Measurements from ENCODE around the gene PSMG4. TPM values are rescaled to one million over a fixed set of nuclear protein-coding genes. Genes with fewer than 3 reads are reported as not detected.

PSMG4 gene
- total RNA-seq, 4 donors from 2014 or later: 10.1 to 22.7 (median 16.7) TPM

DNA sequence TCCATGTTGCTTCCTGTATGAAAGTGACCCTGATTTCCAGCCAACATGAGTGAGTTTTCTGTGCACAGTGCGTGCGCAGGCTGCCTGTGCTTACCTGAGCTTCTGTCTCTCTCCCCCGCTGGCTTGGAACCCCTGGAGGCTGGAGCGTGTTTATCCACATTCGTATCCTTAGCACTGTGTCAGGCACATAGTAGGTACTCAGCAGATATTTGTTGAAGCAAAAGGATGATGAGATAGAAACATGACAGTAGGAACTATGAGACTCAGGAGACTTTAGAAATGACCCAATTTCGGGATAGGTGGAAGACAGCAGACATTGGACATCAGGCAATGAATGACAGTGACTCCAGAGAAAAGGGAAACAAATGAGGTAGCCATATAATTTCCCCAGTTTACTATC lies 46.5 kb upstream of the PSMG4 start:
- Histone ChIP-seq H3K27ac (peak overlapping the region in 3 of 4 donors; percentile 49 to 53 (median 52)), H3K9me3 (no peaks in the 10 kb centered on the region), H3K4me1 (peaks cover 0 to 8% (median 0%) of the 10 kb centered on the region in 4 donors), H3K4me3 (no peak overlapping the region), H3K36me3 (no peaks in the 10 kb centered on the region), H3K27me3 (peaks cover 6% of the 10 kb centered on the region)
- no peak for DNase-seq
- TF ChIP-seq EP300 (IDR thresholded peaks at IDR 0.05; ENCODE audit: low read depth) (no peak), POLR2AphosphoS5 (IDR thresholded peaks at IDR 0.05) (no peak), POLR2A (IDR thresholded peaks at IDR 0.05) (no peak)
- TF ChIP-seq, protein P1, sequence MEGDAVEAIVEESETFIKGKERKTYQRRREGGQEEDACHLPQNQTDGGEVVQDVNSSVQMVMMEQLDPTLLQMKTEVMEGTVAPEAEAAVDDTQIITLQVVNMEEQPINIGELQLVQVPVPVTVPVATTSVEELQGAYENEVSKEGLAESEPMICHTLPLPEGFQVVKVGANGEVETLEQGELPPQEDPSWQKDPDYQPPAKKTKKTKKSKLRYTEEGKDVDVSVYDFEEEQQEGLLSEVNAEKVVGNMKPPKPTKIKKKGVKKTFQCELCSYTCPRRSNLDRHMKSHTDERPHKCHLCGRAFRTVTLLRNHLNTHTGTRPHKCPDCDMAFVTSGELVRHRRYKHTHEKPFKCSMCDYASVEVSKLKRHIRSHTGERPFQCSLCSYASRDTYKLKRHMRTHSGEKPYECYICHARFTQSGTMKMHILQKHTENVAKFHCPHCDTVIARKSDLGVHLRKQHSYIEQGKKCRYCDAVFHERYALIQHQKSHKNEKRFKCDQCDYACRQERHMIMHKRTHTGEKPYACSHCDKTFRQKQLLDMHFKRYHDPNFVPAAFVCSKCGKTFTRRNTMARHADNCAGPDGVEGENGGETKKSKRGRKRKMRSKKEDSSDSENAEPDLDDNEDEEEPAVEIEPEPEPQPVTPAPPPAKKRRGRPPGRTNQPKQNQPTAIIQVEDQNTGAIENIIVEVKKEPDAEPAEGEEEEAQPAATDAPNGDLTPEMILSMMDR (IDR thresholded peaks at IDR 0.05): no peak
- 95 to 97% methylated on average over 5 to 6 of the region's 6 CpGs for WGBS, 2 donors (ENCODE audit: low coverage in 1 of 2)
- intact Hi-C loops (cut with DNase I; ENCODE audit: low total_unique reads) (no loop called here), in situ Hi-C loops (cut with MboI; ENCODE audit: low pct_ligation_motif_present in 1 of 4, low pct_unique_long_range_greater_than_20kb in 1 of 4, low sequenced_read_pairs in 3 of 4) (no loop called here)

DNA sequence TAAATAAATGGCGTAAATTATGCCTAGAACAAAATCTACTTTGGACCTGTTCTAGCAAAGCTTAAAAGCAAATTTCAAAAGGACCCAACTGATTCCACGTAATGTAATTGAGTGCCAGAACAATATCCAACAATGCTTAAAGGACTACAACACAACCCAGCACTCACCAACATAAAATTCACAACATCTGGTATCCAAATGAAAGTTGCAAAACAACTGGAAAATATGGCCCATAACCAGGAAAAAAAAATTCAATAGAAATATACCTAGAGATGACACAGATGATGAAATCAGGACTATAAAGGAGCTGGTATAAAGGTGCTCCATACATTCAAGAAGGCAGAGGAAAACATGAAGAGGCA lies 45.4 kb upstream of the PSMG4 start:
- Histone ChIP-seq H3K9me3 (no peaks in the 10 kb centered on the region), H3K27me3 (peaks cover 16% of the 10 kb centered on the region), H3K4me1 (peaks cover 0 to 8% (median 0%) of the 10 kb centered on the region in 4 donors), H3K36me3 (no peaks in the 10 kb centered on the region), H3K4me3 (no peak overlapping the region), H3K27ac (no peak overlapping the region)
- intact Hi-C loops (cut with DNase I; ENCODE audit: low total_unique reads) (no loop called here), in situ Hi-C loops (cut with MboI; ENCODE audit: low pct_ligation_motif_present in 1 of 4, low pct_unique_long_range_greater_than_20kb in 1 of 4, low sequenced_read_pairs in 3 of 4) (no loop called here)
- no peak for TF ChIP-seq EP300 (IDR thresholded peaks at IDR 0.05; ENCODE audit: low read depth)
- no peak for DNase-seq
- 91 to 95% methylated on average over 2 of the region's 2 CpGs for WGBS, 2 donors (ENCODE audit: low coverage in 1 of 2)

DNA sequence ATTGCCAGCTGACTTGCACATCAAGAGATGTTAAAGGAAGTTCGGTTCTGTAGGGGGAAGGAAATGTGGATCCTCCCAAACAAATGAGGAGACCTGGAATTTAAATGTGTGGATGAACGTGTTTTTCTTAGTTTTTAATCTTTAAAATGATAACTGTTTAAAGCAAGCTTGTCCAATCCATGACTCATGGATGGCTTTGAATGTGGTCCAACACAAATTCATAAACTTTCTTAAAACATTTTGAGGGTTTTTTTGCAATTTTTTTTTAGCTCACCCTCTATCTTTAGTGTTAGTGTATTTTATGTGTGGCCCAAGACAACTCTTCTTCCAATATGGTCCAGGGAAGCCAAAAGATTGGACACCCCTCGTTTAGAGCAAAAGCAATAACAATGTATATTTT lies 43.8 kb upstream of the PSMG4 start:
- Histone ChIP-seq H3K4me1 (no peaks in the 10 kb centered on the region), H3K4me3 (no peak overlapping the region), H3K27ac (no peak overlapping the region), H3K36me3 (no peaks in the 10 kb centered on the region), H3K9me3 (no peaks in the 10 kb centered on the region), H3K27me3 (peaks cover 21% of the 10 kb centered on the region)
- intact Hi-C loops (cut with DNase I; ENCODE audit: low total_unique reads) (no loop called here), in situ Hi-C loops (cut with MboI; ENCODE audit: low pct_ligation_motif_present in 1 of 4, low pct_unique_long_range_greater_than_20kb in 1 of 4, low sequenced_read_pairs in 3 of 4) (no loop called here)
- no peak for TF ChIP-seq EP300 (IDR thresholded peaks at IDR 0.05; ENCODE audit: low read depth)
- TF ChIP-seq POLR2AphosphoS5 (IDR thresholded peaks at IDR 0.05): no peak
- no peak for TF ChIP-seq POLR2A (IDR thresholded peaks at IDR 0.05)
- TF ChIP-seq, protein P1 (IDR thresholded peaks at IDR 0.05): no peak
- DNase-seq: no peak
- 56 to 65% methylated on average over 3 of the region's 3 CpGs for WGBS, 2 donors (ENCODE audit: low coverage in 1 of 2)

DNA sequence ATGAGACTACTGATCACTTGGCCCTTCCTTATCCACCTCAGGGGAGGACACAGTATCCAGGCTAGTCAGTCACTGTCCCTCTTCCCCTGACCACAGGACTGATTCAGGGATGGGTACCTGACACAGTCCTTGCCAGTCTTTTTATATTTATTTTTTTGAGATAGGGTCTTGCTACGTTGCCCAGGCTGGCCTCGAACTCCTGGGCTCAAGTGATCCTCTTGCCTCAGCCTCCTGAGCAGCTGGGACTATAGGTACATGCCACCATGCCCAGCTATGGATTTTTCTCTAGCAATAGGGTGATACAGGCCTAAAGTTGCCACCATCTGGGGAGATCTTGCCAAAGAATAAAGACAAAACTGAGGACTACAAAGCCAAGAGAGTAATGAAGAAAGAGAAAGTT lies 41.5 kb upstream of the PSMG4 start:
- Histone ChIP-seq H3K9me3 (no peaks in the 10 kb centered on the region), H3K36me3 (no peaks in the 10 kb centered on the region), H3K27me3 (peaks cover 21% of the 10 kb centered on the region), H3K4me1 (no peaks in the 10 kb centered on the region), H3K27ac (no peak overlapping the region), H3K4me3 (no peak overlapping the region)
- intact Hi-C loops (cut with DNase I; ENCODE audit: low total_unique reads) (no loop called here), in situ Hi-C loops (cut with MboI; ENCODE audit: low pct_ligation_motif_present in 1 of 4, low pct_unique_long_range_greater_than_20kb in 1 of 4, low sequenced_read_pairs in 3 of 4) (no loop called here)
- WGBS, 2 donors (ENCODE audit: low coverage in 1 of 2): 93 to 100% methylated on average over 2 of the region's 2 CpGs
- TF ChIP-seq, protein P1 (IDR thresholded peaks at IDR 0.05): no peak
- TF ChIP-seq POLR2A (IDR thresholded peaks at IDR 0.05): no peak
- no peak for TF ChIP-seq EP300 (IDR thresholded peaks at IDR 0.05; ENCODE audit: low read depth)
- TF ChIP-seq POLR2AphosphoS5 (IDR thresholded peaks at IDR 0.05): no peak
- DNase-seq: no peak

DNA sequence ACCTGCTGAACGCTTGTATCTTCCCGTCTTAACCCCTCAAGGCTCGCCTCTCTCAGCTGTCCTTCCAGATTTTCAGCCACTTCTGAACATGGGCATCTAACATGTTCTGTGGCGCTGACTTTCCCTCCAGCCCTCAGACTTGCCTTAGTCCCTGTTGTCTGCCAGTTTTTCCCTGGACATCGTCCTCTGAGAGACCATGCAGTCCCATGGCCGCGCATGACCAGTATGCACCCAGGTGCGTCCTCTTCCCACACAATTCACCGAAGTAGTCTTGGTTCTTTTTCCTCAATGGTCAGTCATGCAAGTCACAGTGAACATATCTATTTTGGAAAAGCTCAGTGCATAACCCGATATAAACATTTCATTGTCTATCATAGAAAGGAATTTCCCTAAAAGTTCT lies 40.5 kb upstream of the PSMG4 start:
- in situ Hi-C loops (cut with MboI; ENCODE audit: low pct_ligation_motif_present in 1 of 4, low pct_unique_long_range_greater_than_20kb in 1 of 4, low sequenced_read_pairs in 3 of 4) (no loop called here), intact Hi-C loops (cut with DNase I; ENCODE audit: low total_unique reads) (no loop called here)
- 92 to 93% methylated on average over 10 of the region's 10 CpGs for WGBS, 2 donors (ENCODE audit: low coverage in 1 of 2)

More for the DNA sequence above, 40.5 kb upstream of the PSMG4 start:
- no peak for DNase-seq
- no peaks in the 10 kb centered on the region for H3K4me1 ChIP-seq
- TF ChIP-seq POLR2A (IDR thresholded peaks at IDR 0.05) (no peak), POLR2AphosphoS5 (IDR thresholded peaks at IDR 0.05) (no peak), EP300 (IDR thresholded peaks at IDR 0.05; ENCODE audit: low read depth) (no peak)
- TF ChIP-seq, protein P1 (IDR thresholded peaks at IDR 0.05): no peak
- H3K27me3 ChIP-seq: peaks cover 21% of the 10 kb centered on the region
- H3K9me3 ChIP-seq: no peaks in the 10 kb centered on the region
- no peak overlapping the region for H3K27ac ChIP-seq
- H3K4me3 ChIP-seq: no peak overlapping the region
- H3K36me3 ChIP-seq: no peaks in the 10 kb centered on the region

Measured in transverse colon (tissue), 4 donors.